GM19397 (cell line): ENCODE results near the gene KRTAP5-4.
"Not testable (repeated sequence)": the region's sequence is repeated elsewhere in the genome, so short reads cannot be mapped to it uniquely, and the experiment has no call there.

Source experiments
- ATAC-seq: cut with Tn5 transposase; IDR thresholded peaks from one replicate; pipeline ENCODE4 v1.9.1; 2021; ENCODE audit warnings: mild to moderate bottlenecking, moderate library complexity; ENCODE audit not compliant: unreplicated experiment

KRTAP5-4 gene

DNA sequence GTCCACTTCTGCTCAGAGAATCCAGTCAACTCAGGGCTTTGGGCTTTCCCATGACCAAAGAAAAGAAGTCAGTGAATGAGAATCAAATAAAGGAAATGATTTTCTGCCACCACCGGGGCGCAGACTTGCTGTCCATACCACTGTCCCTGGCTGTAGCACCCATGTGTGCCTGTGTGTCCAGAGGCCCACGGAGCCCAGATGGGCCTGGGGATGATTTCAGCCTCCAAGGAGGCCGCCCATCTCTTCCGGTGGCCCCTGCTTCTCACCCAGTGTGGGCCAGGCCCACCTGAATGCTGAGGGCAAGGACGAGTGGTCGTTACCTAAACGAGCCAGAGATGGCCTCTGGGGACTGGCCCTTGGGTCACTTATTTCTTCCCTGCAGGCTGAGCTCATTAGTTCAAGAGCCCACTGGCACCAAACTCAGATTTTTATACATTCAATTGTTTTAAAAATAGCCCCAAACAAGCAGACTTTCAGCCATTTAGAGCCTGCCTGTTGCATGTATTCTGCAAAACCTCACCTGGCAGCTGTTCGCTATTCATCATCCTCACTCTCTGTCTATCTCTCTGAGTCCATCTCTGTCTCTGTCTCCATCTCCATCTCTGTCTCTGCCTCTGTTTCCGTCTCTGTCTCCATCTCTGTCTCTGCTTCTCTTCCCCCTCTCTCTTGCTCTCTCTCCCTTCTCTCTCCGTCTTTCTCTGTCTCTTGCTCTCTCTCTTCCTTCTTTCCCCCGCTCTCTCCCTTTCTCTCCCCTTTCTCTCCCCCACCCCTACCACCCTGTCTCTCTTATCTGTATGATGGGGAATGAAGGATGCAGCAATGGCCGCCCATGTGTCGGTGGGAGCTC lies 31.8 kb upstream of the KRTAP5-4 start:
- ATAC-seq, result no peak

DNA sequence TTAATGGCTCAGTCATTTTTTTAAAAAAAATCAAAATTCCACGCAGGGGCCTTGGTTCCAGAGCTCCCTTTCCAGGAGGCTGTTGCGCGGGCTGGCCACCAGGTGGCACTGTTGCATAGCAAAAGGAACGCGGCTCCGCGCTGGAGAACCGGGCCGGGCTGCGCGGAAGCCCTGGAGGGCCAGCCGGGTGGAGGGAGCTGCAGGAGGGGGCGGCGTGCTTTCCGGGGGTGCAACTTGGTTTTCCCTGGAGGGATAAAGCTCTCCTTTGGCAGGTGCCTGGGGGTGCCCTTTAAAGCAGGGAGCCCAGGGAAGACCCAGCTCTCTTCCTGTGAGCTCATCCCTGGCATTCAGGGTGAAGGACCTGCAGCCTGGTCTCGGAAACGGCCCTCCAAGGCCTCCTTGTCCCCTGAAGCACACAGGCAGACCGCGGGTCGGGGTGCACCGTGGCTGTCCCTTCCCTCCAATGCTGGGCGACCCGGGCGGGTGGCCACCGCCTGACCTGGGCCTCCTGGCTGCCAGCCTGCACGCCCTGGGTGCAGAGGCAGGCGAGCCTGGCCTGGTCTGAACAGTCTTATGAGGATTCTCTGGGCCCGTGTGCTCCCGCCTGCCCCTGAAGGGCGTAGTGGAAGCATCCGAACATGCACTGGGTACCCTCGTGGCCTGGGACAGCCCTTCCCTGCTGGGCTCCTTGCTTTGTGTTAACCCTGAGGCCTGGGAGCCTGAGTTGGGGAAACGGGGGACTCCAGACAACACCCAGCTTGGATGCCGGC lies 31.0 kb upstream of the KRTAP5-4 start:
- no peak for ATAC-seq

DNA sequence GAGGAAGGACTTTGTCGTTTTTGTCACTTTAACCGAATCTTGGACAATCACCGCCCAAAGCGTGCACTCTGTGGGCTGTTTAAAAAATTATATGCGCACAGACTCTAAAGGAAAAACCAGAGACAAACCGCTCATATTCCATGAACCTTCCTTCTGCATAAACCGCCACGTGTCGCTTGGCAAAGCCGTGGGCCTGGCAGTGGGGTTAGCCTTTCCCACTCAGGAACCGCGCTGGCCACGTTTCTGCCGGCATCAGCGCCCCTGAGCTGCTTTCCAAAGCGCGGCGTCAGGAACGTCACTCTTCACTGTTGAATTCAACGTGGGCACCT lies 30.5 kb upstream of the KRTAP5-4 start:
- no peak for ATAC-seq

DNA sequence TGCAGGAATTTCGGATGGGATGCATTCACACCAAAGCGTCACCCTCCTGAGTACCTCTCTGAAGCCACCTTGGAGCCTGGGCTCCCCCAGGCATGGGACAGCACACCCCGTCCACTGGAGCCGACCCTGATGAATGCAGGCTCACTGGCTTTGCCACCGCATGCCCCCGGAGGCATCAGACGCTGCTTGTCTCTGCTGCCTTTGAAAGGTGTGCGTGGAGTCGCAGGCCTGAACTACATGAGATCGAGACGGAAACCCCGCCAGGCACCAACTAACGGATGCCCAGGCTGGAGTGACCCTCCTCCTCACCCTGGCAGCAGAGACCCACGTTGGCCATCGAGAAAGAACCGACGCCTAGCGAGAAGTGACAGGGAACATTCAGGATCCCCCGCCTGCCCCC lies 30.1 kb upstream of the KRTAP5-4 start:
- no peak for ATAC-seq

DNA sequence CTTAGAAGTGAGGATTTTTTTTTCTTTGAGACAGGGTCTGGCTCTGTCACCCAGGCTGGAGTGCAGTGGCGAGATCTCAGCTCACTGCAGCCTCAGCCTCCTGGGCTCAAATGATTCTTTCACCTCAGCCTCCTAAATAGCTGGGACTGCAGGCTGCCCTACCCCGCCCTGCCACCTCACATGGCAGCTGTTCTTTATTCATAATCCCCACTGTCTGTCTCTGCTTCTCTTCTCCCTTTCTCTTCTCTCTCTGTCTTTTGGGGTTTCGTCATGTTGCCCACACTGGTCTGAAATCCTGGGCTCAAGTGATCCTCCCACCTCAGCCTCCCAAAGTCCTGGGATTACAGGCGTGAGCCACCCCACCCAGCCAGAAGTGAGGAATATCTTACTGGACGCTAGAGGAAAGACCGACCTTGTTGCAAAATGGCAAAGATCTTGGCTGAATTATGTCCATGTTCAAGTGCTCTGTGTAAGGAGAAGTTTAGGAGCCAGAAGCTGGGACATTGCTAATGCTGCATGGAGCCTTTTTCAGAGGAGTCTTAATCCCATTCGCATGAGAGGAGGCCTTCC lies 29.6 kb upstream of the KRTAP5-4 start:
- no peak for ATAC-seq

DNA sequence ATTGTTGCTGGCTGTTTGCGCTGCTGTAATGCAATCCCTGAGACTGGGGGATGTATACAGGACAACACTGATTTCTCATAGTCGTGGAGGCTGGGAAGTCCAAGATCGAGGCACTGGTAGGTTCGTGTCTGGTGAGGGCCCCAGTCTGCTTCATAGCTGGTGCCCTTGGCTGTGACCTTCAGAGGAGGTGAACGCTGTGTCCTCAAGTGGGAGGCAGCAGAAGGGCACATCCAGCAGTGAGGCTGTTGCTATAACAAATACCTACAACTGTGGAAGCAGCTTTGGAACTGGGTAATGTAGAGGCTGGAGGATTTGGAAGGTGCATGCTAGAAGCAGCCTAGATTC lies 29.0 kb upstream of the KRTAP5-4 start:
- no peak for ATAC-seq

DNA sequence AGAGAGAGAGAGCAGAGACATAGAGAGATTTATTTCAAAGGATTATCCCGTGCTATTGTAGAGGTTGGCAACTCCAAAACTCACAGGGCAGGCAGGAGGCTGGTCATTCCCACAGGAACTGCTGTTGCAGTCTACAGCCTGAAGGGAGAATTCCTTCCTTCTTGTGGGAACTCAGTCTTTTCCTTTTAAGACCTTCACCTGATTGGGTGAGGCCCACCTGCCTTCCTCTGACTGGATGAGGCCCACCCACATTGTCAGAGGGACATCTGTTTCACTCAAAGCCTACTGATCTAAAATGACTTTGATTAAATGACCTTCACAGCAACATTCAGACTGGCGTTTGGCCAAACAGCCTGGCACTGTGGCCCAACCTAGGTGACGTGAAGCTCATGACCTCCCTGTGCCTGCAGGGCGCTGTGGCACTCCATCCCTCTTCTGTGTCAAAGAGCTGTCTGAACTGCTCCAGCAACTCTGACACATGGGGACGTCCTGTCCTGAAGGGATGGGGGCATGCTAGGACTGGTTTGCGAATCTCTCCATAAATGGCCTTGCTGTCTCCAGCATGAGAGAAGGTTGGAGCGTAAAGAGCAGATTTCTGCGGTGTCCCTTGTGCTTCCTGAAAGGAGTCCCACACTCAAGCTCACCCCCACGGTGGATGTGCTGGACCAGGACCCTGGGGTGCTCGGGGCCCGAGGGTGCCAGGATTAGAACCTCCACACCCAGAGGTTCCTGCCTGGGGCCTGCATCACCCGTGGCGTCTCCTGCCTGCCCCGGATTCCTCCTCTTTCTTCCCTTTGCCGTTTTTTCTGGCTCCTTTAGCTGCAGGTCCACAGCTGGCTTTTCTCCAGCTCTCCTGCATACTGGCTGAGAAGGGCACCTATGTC lies 28.3 kb upstream of the KRTAP5-4 start:
- no peak for ATAC-seq

DNA sequence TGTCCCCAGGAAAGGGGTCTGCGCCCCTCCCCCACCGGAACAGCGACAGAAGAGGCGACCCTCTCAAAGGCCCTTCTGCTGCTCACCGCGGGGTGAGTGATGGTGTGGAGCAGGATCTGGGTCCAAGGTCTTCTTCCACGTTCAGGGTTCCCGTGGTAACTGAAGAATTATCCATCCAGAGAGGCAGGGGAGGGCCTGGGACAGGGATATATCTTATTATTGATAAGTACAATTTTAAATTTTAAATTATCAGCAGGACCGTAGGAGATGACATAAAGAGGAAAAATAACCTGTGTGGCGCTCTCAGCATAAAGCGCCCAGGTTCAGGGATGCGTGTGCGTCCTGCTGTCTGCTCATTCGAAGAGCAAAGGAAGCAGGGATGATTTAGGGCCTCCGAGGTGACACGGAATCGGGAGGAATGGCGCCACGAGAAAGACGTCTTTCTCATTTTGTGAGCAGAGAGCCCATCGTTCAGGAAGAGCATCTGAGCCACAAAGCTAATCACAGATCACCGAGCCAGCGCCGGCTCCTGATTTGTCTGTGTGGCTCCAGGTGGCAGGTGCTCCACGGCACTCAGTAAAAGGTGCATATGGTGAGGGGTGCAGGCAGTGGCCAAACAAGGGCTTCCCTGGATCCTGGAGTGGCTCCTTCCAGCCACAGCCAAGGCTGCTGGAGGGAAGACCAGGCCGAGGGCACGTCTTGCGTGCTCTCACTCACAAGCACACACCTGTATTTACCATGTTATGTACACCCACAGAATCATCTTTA lies 26.9 kb upstream of the KRTAP5-4 start:
- ATAC-seq, result no peak

DNA sequence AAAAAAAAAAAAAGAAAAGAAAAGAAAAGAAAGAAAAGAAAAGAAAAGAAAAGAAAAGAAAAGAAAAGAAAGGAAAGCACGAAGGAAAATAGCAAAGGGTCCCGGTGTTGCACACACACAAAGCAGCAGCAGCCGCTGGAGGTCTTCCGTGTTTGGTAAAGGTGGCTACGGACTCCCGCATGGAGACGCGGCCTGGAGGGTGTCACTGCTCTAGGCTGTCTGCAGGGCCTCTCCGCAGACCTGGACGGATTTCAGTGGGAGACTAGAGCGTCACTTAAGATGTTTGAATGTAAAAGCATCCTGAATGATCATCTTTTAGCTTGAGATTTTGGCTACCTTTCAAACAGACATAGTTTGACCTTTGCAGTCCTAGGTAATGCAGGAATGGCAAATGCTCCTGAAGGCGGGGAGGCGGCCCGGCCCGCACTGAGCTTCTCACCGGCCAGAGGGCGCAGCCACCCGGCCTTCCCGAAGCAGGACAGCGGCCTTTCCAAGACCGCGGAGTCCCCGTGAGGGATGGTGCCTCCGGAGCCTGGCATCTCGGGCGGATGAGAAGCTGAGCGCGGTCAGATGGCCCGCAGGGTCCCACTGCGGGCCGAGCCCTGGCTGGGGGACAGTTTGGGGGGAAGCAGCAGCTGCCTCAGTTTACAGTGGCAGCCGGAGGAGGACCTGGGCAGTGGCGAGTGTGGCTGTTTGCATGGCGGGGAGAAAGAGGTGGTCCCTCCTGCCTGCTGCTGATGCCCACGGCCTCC lies 26.1 kb upstream of the KRTAP5-4 start:
- no peak for ATAC-seq

DNA sequence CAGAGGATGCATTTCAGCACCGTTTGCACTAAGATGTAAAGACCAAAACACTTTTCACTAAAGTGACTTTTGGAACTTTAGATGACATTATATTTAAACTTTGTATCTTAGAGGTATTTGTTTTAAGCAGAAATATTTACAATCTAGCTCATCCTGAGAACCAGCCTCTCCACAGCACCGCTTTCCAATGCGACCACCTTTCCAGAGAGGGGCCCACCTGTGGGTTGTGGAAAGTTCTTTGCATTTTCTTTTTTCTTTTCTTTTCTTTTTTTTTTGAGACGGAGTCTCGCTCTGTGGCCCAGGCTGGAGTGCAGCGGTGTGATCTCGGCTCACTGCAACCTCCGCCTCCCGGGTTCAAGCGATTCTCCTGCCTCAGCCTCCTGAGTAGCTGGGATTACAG lies 24.6 kb upstream of the KRTAP5-4 start:
- not testable (repeated sequence) for ATAC-seq

DNA sequence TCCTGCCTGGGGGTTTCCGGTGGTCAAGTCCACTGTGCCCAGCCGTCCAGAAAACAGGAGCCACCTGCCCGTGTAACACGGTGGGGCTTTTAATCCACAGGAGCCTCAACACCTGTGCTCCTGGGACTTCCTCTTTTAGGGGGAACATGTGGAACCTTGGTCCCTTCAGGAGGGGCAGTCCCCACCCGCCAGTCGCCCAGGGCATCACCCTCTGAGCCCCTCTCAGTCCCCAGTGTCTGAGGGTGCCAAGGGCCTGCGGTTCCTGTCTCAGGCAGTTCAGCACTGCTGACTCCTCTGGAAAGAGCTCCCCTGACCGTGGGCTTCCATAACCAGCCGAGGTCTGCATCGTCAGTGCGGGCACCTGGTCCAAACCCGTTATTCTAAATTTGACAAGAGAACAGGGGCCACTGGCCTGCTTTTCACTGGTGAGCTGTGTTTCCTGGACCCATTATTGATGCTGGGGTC lies 23.5 kb upstream of the KRTAP5-4 start:
- ATAC-seq, result no peak

DNA sequence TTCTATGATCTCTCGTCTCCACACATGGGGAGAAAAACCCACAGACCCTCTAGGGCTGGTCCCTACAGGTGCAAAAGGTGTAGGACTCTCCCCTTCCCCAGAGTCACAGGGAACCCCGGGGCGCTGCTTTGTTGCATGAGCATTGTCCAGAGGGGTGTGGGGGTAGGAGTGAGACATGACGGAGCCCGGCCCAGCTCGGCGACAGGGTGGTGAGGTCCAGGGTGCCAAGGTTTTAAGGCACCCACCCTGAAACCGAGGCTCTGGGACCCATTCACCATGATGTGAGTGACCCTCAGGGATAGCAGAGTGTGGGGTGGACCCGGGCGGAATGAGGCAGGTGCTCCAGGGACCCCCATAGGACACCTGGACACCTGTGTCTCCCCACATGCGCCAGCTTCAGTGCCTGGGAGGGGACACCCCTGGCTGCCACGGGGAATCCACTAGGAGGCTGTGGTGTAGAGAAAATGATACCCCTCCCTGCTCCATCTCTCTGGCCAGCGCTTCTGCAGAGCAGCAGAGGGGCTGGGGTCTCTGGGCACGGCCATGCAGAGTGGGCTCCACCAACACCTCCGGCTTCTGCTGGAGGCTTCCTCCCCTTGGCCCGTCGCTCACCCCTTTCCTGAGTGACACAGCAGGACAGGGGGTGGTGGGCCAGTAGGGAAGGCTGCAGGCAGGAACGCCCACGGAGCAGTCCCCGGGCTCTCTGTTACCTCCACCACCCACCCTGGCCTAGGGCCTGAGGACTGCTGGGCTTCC lies 22.8 kb upstream of the KRTAP5-4 start:
- no peak for ATAC-seq

DNA sequence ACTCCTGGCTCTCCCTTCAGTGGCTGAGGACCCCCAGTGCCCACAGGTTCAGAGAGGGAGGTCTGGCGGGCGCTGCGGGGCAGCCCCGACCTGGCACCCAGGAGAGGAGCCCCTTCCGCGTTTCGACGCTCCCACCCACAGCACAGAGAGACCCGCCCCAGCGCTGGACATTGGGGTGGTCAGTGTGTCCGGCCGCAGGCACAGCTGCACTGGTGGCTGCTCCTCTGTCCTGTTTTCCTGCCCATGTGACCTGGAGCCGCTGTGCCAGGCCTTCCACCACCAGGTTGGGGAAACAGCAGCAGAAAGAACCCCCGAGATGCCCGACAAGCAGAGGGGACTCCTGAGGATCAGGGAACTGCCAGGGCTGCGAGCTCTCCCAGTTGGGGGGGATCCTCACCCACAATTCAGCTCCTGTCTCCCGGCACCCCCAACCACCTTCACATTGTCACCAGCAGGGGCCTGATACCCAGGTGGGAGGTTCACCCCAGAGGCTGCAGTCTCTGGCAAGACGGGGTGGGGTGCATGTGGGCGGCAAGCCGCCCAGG lies 21.3 kb upstream of the KRTAP5-4 start:
- no peak for ATAC-seq

DNA sequence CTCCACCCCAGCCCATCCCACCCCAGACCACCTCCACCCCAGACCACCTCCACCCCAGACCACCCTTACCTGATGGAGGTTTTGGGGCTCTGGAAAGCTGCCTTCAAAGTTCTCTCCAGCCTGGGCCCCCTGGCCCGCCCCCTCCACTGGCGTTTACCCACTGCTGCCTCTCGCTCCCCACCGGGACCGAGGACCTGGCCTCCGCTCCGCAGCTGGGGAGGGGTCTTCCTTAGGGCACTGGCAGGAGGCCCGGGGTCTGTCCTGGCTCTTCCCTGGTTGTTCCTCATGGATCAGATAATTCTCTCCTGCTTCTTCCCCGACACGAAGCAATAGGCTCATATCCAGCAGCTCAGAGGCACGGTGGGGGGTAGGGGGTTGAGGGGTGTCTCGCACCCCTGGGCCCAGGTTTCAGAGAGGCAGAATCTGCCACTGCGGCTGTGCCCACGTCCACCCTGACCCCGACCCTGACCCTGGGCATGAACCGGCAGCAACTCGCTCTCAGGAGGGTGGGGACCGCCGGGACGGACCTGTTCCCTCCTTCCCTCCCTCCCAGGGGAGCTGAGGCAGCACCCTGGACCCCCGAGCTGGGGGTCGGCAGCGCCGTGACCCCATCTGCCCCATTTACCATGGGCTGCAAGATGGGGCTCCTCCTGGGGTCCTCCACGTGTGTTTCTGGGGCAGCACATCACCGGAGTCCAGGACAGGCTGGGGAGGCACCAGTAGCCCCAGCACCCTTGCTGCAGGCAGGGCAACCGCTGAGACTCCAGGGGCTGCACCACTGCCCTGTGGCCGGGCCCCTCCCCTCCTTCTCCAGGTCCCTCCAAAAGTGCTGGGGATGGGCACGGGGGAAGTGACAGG lies 20.6 kb upstream of the KRTAP5-4 start:
- no peak for ATAC-seq

DNA sequence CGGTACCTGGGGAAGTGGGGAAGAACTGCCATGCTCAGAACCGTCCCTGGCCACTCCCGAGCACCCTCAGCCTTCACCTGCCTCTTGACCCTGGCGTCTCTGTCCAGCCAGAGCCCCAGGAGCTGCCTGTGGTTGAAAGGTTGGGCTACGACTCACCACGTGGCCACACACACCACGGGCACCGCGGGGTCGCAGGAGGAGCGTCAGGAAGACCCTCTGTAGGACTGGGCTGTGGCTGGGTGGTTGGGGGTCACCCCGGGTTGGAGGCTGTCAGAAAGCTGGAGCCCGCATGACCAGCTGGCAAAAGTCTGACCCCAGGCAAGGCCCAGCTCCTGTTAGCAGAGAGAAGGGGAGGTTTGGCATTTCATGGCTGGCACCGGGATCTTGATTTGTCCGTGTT lies 19.2 kb upstream of the KRTAP5-4 start:
- ATAC-seq, result no peak

DNA sequence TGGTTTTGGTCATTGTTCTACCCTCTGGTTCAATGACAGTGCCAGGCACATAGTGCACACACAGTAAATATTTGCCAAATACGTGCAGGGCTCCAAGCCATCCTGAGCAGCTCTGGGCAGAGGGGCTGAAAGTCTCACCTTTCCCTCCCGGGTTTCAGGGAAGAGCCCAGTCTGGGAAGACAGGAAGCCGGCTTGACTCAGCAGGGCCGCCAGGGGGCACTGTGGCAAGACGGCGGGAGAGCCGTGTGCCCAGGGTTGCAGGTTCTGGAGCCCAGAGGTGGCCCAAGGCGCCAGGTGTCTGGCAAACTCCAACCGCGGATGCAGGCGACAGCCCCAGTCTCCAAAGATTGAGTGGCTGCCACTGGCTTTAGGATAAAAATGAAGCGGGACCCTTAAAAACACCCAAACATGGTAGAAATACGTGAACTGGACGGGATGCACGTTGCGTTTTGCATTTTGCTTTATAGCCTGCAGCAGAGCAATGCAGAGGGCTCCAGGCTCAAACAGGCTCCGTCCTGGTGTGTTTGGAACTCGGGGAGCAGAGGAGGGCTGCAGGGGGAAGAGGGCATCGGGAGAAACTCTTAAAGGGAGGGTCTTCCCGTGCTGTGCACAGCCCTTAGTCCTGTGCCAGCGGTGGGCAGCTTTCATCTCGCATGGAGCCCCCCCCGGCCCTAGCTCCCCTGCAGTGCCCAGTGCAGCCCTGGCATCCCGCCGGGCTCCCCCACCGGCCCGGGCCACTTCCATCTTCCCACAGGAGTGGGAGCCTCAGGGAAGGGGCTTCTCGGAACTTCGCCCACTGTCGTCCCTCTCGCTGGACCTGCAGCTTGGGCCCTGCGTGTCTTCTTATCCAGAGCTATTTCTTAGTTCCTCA lies 18.4 kb upstream of the KRTAP5-4 start:
- no peak for ATAC-seq

DNA sequence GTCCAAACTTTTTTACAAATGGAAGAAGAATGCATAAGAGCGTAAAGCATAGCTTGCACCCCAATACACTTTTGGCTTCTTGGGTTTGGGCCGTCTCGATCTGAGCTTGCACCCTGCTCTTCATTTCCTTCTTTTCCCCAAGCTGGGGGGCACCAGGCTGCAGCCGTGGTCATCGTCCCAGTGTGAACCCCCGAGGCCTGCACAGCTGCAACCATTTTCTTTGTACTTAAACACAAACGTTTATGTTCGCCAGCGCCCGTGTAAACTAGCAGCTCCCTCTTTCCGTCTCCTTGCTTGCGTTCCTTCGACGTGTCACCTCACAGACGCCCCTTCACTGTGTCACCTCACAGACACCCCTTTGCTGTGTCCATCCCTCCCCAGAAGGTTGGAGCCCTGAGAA lies 17.7 kb upstream of the KRTAP5-4 start:
- no peak for ATAC-seq
